ENCODE data around the gene MROH7. TPM values are rescaled to one million over a fixed set of nuclear protein-coding genes. Genes with fewer than 3 reads are reported as not detected.

MROH7 gene
- polyA plus RNA-seq, 1 donor from 2014 or later = not detected

DNA sequence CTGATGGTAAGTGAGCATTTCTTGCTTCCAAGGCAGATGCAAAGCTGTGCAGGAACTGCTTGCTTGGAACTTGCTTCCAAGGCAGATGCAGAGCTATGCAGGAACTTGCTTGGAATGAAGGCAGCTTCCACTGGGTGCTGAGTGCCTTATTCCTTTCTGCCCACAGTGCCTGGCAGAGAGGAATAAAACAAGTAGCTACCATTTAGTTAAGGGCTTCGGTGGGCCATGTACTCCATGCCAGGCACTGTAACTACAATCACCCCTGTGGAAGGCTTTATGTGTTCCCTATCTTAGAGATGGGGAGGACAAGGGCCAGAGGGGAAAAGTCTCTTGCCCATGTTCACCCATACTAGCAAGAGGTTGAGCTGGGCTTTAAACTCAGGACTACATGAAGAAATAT lies 8.3 kb downstream of the MROH7 start:
- TF ChIP-seq, protein P1, sequence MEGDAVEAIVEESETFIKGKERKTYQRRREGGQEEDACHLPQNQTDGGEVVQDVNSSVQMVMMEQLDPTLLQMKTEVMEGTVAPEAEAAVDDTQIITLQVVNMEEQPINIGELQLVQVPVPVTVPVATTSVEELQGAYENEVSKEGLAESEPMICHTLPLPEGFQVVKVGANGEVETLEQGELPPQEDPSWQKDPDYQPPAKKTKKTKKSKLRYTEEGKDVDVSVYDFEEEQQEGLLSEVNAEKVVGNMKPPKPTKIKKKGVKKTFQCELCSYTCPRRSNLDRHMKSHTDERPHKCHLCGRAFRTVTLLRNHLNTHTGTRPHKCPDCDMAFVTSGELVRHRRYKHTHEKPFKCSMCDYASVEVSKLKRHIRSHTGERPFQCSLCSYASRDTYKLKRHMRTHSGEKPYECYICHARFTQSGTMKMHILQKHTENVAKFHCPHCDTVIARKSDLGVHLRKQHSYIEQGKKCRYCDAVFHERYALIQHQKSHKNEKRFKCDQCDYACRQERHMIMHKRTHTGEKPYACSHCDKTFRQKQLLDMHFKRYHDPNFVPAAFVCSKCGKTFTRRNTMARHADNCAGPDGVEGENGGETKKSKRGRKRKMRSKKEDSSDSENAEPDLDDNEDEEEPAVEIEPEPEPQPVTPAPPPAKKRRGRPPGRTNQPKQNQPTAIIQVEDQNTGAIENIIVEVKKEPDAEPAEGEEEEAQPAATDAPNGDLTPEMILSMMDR (IDR thresholded peaks at IDR 0.05; ENCODE audit: poor library complexity, severe bottlenecking) = no peak
- no peak for TF ChIP-seq REST (IDR thresholded peaks at IDR 0.05; ENCODE audit: borderline replicate concordance)
- TF ChIP-seq SMC3 (conservative IDR thresholded peaks at IDR 0.05; ENCODE audit: poor library complexity) = no peak
- no peak for TF ChIP-seq EZH2 (IDR thresholded peaks at IDR 0.05; ENCODE audit: borderline replicate concordance, insufficient read depth, low read length, poor library complexity, severe bottlenecking)
- H3K27me3 ChIP-seq (ENCODE audit: insufficient read depth, low read depth, low read length) = no peaks in the 10 kb centered on the region
- no peaks in the 10 kb centered on the region for H3K79me2 ChIP-seq (replicated peaks; ENCODE audit: insufficient read depth, low read length)
- no peaks in the 10 kb centered on the region for H4K20me1 ChIP-seq (ENCODE audit: insufficient read depth)
- H2AFZ ChIP-seq (ENCODE audit: low read depth, low read length) = no peak overlapping the region
- H3K9me2 ChIP-seq (ENCODE audit: insufficient read depth, low read length) = no peaks in the 10 kb centered on the region
- no peak overlapping the region for H3K4me3 ChIP-seq (ENCODE audit: low read length)
- H3K9me3 ChIP-seq (ENCODE audit: low read length) = no peaks in the 10 kb centered on the region
- no peak overlapping the region for H3K4me2 ChIP-seq (ENCODE audit: low read length)
- no peaks in the 10 kb centered on the region for H3K36me3 ChIP-seq (ENCODE audit: insufficient read depth, low read length)
- no peaks in the 10 kb centered on the region for H3F3A ChIP-seq (ENCODE audit: insufficient read depth, low read length, poor library complexity, severe bottlenecking)
- no peak overlapping the region for H3K27ac ChIP-seq (ENCODE audit: low read length)
- H3K9ac ChIP-seq (ENCODE audit: low read length) = no peak overlapping the region

DNA sequence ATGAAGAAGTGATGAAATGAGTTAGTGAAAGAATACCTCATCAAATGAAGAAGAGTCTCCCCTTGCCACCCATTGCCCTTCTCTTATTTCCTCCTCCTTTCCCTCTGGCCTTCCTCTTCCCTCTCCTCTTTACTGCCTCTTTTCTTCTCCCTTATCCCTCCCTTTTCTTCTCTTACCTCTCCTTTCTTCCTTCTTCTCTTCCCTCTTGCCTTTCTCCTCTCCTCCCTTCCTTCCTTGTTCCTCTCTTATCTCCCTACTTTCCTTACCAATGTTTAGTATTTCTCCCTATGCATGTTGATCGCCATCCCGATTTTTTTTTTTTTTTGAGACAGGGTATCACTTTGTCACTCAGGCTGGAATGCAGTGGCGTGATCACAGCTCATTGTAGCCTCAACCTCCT lies 8.8 kb downstream of the MROH7 start:
- Histone ChIP-seq H3K9me2 (ENCODE audit: insufficient read depth, low read length) (no peaks in the 10 kb centered on the region), H3K27ac (ENCODE audit: low read length) (no peak overlapping the region), H3K79me2 (replicated peaks; ENCODE audit: insufficient read depth, low read length) (no peaks in the 10 kb centered on the region), H3K9ac (ENCODE audit: low read length) (no peak overlapping the region), H3K9me3 (ENCODE audit: low read length) (no peaks in the 10 kb centered on the region), H2AFZ (ENCODE audit: low read depth, low read length) (no peak overlapping the region), H3K4me2 (ENCODE audit: low read length) (no peak overlapping the region), H3K4me3 (ENCODE audit: low read length) (no peak overlapping the region), H3F3A (ENCODE audit: insufficient read depth, low read length, poor library complexity, severe bottlenecking) (no peaks in the 10 kb centered on the region), H3K36me3 (ENCODE audit: insufficient read depth, low read length) (no peaks in the 10 kb centered on the region), H4K20me1 (ENCODE audit: insufficient read depth) (no peaks in the 10 kb centered on the region), H3K27me3 (ENCODE audit: insufficient read depth, low read depth, low read length) (no peaks in the 10 kb centered on the region)
- no peak for TF ChIP-seq MXI1 (conservative IDR thresholded peaks at IDR 0.05; ENCODE audit: poor library complexity, severe bottlenecking)
- TF ChIP-seq RAD21 (conservative IDR thresholded peaks at IDR 0.05) = no peak
- TF ChIP-seq EZH2 (IDR thresholded peaks at IDR 0.05; ENCODE audit: borderline replicate concordance, insufficient read depth, low read length, poor library complexity, severe bottlenecking) = no peak
- TF ChIP-seq SMC3 (conservative IDR thresholded peaks at IDR 0.05; ENCODE audit: poor library complexity) = no peak
- TF ChIP-seq, protein P1 (IDR thresholded peaks at IDR 0.05; ENCODE audit: poor library complexity, severe bottlenecking) = no peak
- TF ChIP-seq REST (IDR thresholded peaks at IDR 0.05; ENCODE audit: borderline replicate concordance) = no peak
- TF ChIP-seq POLR2AphosphoS5 (IDR thresholded peaks at IDR 0.05) = no peak
- TF ChIP-seq TAF1 (IDR thresholded peaks at IDR 0.05; ENCODE audit: low read depth) = no peak
- TF ChIP-seq EP300 (conservative IDR thresholded peaks at IDR 0.05; ENCODE audit: poor library complexity, severe bottlenecking) = no peak

Data from neural cell (in vitro differentiated cells).